ENCODE measurements around the gene ISY1. TPM values are rescaled to one million over a fixed set of nuclear protein-coding genes. Genes with fewer than 3 reads are reported as not detected.

ISY1 gene
- total and polyA plus RNA-seq, 2 of the 4 experiments (the other 2 are of a cell fraction): 28.5 to 31.5 TPM

DNA sequence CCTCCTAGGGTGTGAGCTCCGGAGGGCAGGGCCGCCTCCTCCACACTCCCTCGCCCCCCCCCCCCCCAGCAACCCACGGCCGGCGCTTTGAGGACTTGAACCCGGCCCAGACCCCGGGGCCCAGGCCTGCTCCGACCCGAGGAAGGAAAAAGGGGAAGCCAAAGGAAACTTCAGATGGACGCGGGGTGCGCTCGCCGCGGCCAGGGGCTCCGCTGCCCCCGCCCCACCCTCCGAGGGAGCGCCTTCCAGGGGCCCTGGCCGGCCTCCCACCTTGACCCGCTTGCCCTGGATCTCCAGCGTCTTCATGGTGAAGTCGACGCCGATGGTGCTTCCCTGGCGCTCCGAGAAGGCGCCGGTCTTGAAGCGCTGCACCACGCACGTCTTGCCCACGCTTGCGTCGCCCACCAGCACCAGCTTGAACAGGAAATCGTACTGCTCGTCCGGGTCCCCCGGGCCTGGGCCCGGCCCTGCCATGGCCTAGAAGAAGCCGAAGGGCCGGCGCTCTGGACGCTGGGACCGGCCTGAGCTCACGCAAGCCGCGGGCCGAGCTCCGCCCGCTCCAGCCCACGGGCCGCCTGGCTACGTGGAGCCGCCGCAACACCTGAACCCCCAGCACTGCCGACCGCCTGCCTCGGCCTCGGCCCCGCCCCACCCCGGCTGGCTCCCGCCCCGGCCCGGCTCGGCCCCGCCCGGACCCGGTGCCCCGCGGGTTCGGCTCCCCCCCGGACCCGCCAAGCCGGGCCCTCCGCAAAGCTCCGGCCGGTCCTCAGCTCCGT lies 39.7 kb downstream of the ISY1 start:
- H2BK15ac ChIP-seq (ENCODE audit: low read depth, low read length): no peak overlapping the region
- peak overlapping the region; percentile 73; the same call in 1 of the 2 replicates for H2AK5ac ChIP-seq (ENCODE audit: low read depth, low read length)
- peak overlapping the region; percentile 79 for H3K4me2 ChIP-seq (ENCODE audit: low read depth, low read length)
- H2BK120ac ChIP-seq (ENCODE audit: low read depth, low read length): peak overlapping the region; percentile 51; the same call in 1 of the 2 replicates
- no peaks in the 10 kb centered on the region for H3K9me3 ChIP-seq (ENCODE audit: control insufficient read depth, insufficient read depth, low read length)
- peak overlapping the region; percentile 94 for H2AFZ ChIP-seq (replicated peaks; ENCODE audit: low read length, poor library complexity)
- 0 out of 2 replicates have a peak overlapping the region, but pooled peaks have one; percentile 53 for H3K56ac ChIP-seq (ENCODE audit: extremely low read depth, insufficient read depth, low read length)
- POLR2A ChIA-PET (ENCODE audit: unreplicated experiment): no interaction called here
- H4K8ac ChIP-seq (ENCODE audit: low read depth in 2 of 2, low read length in 2 of 2): peak overlapping the region in 1 of 2 experiments; percentile 69; a peak in 2 of 4 replicates
- peak overlapping the region; percentile 77 for H3K4ac ChIP-seq (ENCODE audit: low read depth, low read length)
- in situ Hi-C loops (cut with MboI; ENCODE audit: low sequenced_read_pairs): no loop called here
- intact Hi-C loops (cut with micrococcal nuclease): no loop called here
- 0% methylated on average over 29 of the region's 80 CpGs; no CpG with 5 or more reads in 1 of the 2 experiments for WGBS, 2 experiments (ENCODE audit: extremely low coverage in 2 of 2, insufficient read length in 1 of 2)
- no peaks in the 10 kb centered on the region for H3K27me3 ChIP-seq (ENCODE audit: control insufficient read depth, insufficient read depth, low read length)
- H3K18ac ChIP-seq (ENCODE audit: low read depth, low read length): peak overlapping the region; percentile 21; the same call in 1 of the 2 replicates
- H3K36me3 ChIP-seq (ENCODE audit: control insufficient read depth, insufficient read depth, low read length): peaks cover 6% of the 10 kb centered on the region
- CTCF ChIA-PET: interaction anchor here (1.3 kb wide), 1 partner anchor 151 kb away, joined by 5 read pairs; no protein-coding TSS in a partner anchor
- peak overlapping the region; percentile 95 for H2AK9ac ChIP-seq (replicated peaks; ENCODE audit: low read depth, low read length, poor library complexity)
- DNase-seq (peak; percentile 26), ATAC-seq (ENCODE audit: low read depth) (peak; percentile 4)
- H2BK5ac ChIP-seq (ENCODE audit: low read depth, low read length, poor library complexity, severe bottlenecking): peak overlapping the region; percentile 47
- H2BK20ac ChIP-seq (ENCODE audit: low read depth, low read length): no peak overlapping the region
- peaks cover 24% of the 10 kb centered on the region for H3K4me1 ChIP-seq (ENCODE audit: control insufficient read depth, insufficient read depth, low read length)
- H3K4me3 ChIP-seq (ENCODE audit: insufficient read depth, low read depth, low read length): peak overlapping the region; percentile 62
- H4K5ac ChIP-seq (ENCODE audit: low read depth, low read length): peak overlapping the region; percentile 20
- BruUV-seq (replicated peaks): no TSS peak
- peaks cover 43% of the 10 kb centered on the region for H4K20me1 ChIP-seq (ENCODE audit: insufficient read depth, low read length)
- peak overlapping the region; percentile 87 for H3K9ac ChIP-seq (ENCODE audit: low read depth, low read length)
- dilution Hi-C loops (cut with HindIII; ENCODE audit: low sequenced_read_pairs, unreplicated experiment): no loop called here
- H4K91ac ChIP-seq (ENCODE audit: insufficient read depth, low read depth, low read length): peak overlapping the region; percentile 72; the same call in 1 of the 2 replicates
- H3K27ac ChIP-seq (ENCODE audit: insufficient read depth, low read length): peak overlapping the region; percentile 75
- H3K23ac ChIP-seq (ENCODE audit: low read depth, low read length): peak overlapping the region; percentile 94
- peaks cover 26% of the 10 kb centered on the region for H3K9me1 ChIP-seq (ENCODE audit: insufficient read depth, low read length)
- peaks cover 17 to 47% of the 10 kb centered on the region in 2 experiments for H3K79me1 ChIP-seq (ENCODE audit: low read depth in 1 of 2, low read length in 2 of 2)
- peak overlapping the region; percentile 98 for H3K14ac ChIP-seq (replicated peaks; ENCODE audit: low read depth, low read length)
- TF ChIP-seq MAZ (IDR thresholded peaks at IDR 0.05; ENCODE audit: borderline replicate concordance, low read depth, low read length): peak; percentile 1; the same call in 1 of the 2 replicates
- no peak for TF ChIP-seq CHD1 (IDR thresholded peaks at IDR 0.05; ENCODE audit: low read depth, low read length)
- TF ChIP-seq MAFK (IDR thresholded peaks at IDR 0.05; ENCODE audit: low read depth, low read length): no peak
- TF ChIP-seq SMC3 (IDR thresholded peaks at IDR 0.05; ENCODE audit: low read depth, low read length): no peak
- TF ChIP-seq POLR2A (IDR thresholded peaks at IDR 0.05; ENCODE audit: low read depth, low read length): 0 out of 2 replicates have a peak, but pooled peaks have one; percentile 22
- TF ChIP-seq BHLHE40 (IDR thresholded peaks at IDR 0.05; ENCODE audit: low read depth, low read length): no peak
